HG03280 (cell line): Measurements from ENCODE around the gene GNL3.
"Not testable (repeated sequence)": the region's sequence is repeated elsewhere in the genome, so short reads cannot be mapped to it uniquely, and the experiment has no call there.

ENCODE experiments used
- ATAC-seq: cut with Tn5 transposase; IDR thresholded peaks from one replicate; pipeline ENCODE4 v1.9.1; 2021; ENCODE audit warnings: mild to moderate bottlenecking, moderate library complexity; ENCODE audit not compliant: unreplicated experiment

Gene GNL3

DNA sequence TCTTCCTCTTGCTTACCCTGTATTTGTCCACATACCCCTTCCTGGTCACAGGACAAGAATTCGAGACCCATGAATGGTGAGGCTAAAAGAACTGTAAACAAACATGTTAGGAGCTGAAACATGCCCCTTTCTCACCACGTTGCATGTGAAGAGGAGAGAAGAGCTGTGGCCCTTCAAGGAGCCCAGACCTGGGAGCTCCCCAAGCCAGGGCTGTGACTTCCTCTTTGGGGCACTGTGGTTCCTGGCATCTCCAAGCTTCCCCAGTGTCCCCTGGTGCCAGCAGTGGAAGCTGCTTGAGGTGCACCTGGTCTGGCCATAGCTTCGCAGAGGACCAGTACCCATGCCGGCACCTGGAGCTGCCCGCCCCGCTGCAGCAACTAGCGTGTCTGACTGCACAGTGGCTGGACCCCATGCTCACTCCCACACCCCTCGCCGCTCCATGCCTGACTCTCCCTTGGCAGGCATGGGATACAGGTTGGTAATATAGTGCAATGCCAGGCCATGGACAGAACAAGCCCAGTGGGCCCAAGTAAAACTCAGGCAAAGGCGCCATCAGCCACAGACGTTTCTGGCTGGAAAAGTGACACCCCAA is 30.0 kb downstream of the GNL3 start:
- ATAC-seq, result no peak

DNA sequence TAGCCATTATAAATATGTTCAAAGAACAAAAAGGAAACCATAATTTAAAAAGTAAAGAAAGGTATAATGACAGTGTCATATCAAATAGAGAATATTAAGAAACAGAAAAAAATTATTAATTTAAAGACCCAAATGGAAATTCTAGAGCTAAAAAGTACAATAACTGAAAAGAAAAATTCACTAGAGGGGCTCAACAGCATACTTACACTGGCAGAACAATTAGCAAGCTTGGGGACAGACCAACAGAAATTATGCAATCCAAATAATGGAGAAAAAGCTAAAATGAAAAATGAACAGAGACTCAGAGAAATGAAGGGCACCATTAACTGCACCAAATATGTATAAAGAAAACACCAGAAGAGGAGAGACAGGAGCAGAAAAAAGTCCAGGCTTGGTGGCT is 33.8 kb downstream of the GNL3 start:
- ATAC-seq, result no peak

GRCh38 chr3:52721002-52721729 is 35.3 kb downstream of the GNL3 start:
- ATAC-seq, result no peak

DNA sequence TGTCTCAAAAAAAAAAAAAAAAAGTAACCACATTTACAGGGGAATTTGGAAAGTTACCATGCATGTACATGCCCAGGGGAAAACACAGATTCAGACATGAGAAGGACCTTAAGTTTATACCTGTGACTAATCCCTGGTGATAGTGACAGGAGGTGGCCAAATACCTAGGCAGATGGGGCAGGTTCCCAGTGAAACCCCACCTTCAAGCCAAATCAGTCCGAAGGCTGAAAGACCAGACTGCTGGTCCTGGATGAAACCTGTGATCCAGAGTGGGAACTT is 35.8 kb downstream of the GNL3 start:
- ATAC-seq, result no peak

GRCh38 chr3:52722491-52722890 is 36.7 kb downstream of the GNL3 start:
- no peak for ATAC-seq

GRCh38 chr3:52723935-52724334 is 38.1 kb downstream of the GNL3 start:
- ATAC-seq, result no peak

- no peak for ATAC-seq
Observed at GRCh38 chr3:52724511-52724910, 38.7 kb downstream of the GNL3 start.

GRCh38 chr3:52728753-52729152 is 42.9 kb downstream of the GNL3 start:
- not testable (repeated sequence) for ATAC-seq

GRCh38 chr3:52730681-52731080 is 44.8 kb downstream of the GNL3 start:
- no peak for ATAC-seq

- ATAC-seq, result no peak
Observed at GRCh38 chr3:52731590-52731989, 45.8 kb downstream of the GNL3 start.

DNA sequence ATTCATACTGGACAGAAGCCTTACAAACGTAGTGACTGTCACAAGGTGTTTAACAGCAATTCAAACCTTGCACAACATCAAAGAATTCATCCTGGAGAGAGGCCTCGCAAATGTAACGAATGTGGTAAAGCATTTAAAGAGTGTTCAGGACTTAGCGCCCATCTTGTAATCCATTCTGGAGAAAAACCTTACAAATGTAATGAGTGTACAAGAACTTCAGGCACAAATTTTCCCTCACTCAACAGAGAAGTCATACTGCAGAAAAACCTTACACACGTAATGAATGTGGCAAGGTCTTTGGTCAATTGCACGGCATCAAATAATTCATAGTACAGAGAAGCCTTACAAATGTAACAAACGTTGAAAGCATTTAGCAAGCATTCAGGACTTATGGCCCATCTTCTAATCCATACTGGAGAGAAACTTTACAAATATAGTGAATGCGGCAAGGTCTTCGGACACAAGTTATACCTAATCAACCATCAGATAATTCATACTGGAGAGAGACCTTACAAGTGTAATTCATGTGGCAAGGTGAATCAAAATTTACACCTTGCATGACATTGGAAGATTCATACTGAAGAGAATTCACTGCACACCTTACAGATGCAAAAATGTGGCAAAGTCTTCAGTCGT is 47.5 kb downstream of the GNL3 start:
- ATAC-seq, result no peak

GRCh38 chr3:52739730-52740129 is 53.9 kb downstream of the GNL3 start:
- ATAC-seq, result no peak

DNA sequence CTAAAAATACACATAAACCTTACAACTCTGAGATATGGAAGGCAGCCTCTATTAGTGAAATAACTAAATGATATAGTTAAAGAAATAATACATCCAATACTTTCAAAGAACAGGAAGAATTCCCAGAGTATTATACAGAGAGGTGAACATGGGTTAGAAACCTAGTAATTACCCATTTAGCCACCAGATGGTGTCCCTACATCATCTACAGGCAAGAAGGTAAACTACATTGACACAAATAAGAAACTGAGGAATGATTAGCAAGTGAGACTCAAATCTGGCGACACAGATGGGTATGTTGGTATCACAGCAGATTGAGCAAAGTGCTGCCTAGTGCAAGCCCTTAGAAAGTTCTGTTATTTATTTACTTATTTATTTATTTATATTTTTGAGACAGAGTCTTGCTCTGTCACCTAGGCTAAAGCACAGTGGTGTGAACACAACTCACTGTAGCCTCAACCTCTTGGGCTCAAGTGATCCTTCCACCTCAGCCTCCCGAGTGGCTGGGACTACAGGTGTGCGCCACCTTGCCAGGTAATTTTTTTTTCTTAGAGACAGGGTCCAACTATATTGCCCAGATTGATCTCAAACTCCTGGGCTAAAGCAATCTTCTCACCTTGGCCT is 56.7 kb downstream of the GNL3 start:
- ATAC-seq, result no peak

- no peak for ATAC-seq
Observed at GRCh38 chr3:52743152-52743551, 57.3 kb downstream of the GNL3 start.

DNA sequence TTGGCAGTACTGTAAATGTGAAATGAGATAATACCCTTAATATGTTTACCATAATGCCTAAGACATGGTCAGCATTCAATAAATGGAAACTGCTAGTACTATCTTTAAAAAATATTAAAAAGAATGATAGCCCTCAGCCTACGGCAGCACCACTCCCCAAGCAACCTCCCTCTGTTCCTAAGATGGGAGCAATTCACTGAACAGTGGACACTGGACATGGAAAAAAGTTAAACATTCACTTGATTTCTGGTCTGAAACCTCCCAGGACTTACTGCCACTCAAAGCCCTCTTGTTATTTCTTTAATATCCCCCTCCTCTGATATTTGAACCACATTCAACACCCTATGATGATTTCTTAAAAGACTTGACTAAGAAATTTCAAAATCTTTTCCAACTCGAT is 57.9 kb downstream of the GNL3 start:
- no peak for ATAC-seq
